TTC549 (cell line): ENCODE measurements around the gene OR6S1.
"Not testable (repeated sequence)": the region's sequence is repeated elsewhere in the genome, so short reads cannot be mapped to it uniquely, and the experiment has no call there.

ENCODE experiments used
- FAIRE-seq: peaks from 2 replicates; lab custom pipeline; 2012; peaks lifted over from hg19 to GRCh38; lab: Jason Lieb, UNC

The OR6S1 gene

DNA sequence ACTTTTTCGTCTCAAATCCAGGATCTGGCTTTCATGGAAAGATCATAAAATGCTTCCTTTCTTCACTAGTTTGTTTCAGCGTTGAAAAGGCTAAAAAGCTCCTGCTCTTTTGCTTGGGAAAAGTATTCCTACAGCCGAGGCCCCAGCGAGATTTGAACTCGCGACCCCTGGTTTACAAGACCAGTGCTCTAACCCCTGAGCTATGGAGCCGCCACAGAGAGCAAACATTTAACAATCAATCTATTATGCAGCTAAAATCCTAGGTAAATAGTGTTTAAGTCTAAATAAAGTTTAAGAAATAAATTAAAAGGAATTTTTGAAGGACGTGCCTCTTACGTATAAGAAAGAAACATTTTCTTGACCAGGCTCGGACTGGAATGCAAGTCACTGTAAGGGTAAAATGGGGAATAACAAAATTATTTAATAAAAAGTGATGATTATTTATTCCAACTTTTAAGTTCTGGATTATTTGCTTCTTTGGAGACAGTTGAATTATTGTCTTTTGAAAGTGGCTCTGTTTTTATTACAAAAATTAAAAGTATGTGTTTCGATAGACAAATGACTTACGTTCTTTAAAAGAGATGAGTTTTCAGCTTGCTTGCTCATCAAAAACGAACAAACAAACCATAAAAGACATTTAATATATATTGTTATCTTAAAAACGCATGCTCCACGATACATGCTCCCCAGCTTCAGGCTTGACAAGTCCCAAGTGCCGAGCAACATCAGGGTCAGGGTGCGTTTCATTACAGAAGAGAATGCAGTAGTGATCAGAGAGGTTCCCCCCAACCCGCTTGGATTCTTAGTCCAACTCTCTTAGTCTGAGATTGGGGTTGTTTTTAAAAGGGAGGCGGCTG is 10.2 kb downstream of the OR6S1 start:
- FAIRE-seq: peak; percentile 76

DNA sequence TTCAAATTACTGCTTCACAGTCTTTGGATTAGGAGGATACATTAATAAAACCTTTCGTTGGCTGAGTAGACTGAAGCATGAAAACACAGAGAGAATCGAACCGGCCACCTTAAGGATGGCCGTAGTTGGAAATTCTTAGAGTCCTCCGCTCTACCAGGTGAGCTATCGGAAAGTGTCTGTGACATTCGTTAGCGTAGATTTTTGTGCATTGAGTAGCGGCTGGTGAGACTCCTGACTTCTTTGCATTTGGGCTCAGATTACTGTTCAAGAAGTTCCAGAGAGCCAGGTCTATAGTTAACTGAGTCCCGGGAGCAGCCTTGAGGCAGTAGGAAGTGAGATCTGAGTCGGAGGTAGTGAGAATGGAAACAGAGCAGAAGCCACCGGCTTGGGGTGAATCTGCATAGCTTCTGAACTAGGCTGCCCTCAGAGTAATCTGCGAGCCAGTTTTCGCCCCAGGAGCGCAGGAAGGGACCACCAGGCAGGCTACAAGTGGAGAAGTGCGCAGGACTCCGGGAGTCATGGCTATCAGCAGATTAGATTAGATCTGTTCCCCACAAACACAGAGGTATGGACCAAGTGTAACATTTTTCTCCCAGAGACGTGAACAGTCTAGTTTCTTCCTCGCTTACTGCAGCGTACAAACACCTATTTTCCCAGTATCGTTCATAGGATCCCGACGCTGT is 11.0 kb downstream of the OR6S1 start:
- FAIRE-seq: no peak

DNA sequence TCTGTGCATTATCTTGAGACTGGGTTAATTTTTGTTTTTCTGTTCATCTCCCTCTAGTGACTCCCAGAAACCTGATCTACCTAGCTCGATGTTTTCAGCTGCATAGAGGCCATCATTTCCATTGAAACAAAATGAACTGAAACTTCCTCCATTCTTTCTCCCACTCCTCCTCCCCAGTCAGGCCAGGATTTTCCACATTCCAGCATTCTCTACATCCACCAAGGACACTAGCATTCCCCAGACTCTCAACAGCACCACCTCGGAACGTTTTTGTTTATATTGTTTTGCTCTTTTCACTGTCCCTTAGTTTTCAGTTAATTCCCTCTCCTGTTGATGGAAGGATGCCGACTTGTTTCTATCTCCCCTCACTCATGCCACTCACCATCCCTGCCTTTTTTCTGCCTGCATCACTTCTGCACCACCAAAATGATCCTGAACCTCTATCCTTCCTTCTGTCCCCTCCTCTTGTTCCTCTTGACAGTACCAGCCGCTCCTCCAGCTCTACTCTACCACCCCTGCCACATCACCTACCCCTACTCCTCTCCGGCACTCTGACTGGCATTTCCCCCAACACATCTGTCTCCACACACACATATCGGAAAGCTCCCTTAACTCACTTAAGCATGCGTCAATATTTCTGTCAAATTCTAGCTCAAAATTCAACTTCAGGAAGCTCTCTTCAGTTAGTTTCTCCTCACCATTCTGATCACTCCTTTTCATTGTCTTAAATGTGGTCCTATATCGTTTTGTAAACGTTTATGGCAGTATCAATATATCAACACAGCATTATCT is 13.2 kb downstream of the OR6S1 start:
- FAIRE-seq: no peak

- no peak for FAIRE-seq
These were observed 14.0 kb downstream of the OR6S1 start for GRCh38 chr14:20627346-20628027.

GRCh38 chr14:20626274-20626673 is 15.2 kb downstream of the OR6S1 start:
- FAIRE-seq: no peak

- FAIRE-seq: no peak
These were observed 16.9 kb downstream of the OR6S1 start for GRCh38 chr14:20624495-20625070.

GRCh38 chr14:20623798-20624197 is 17.7 kb downstream of the OR6S1 start:
- no peak for FAIRE-seq

GRCh38 chr14:20622816-20623291 is 18.6 kb downstream of the OR6S1 start:
- FAIRE-seq: no peak

GRCh38 chr14:20620798-20621478 is 20.6 kb downstream of the OR6S1 start:
- FAIRE-seq: no peak

GRCh38 chr14:20619688-20620087 is 21.8 kb downstream of the OR6S1 start:
- FAIRE-seq: not testable (repeated sequence)

- FAIRE-seq: no peak
These were observed 23.2 kb downstream of the OR6S1 start for GRCh38 chr14:20618271-20618749.

- FAIRE-seq: no peak
These were observed 24.1 kb downstream of the OR6S1 start for GRCh38 chr14:20617138-20618003.

GRCh38 chr14:20615996-20616395 is 25.5 kb downstream of the OR6S1 start:
- FAIRE-seq: no peak

GRCh38 chr14:20614038-20614840 is 27.3 kb downstream of the OR6S1 start:
- FAIRE-seq: no peak

DNA sequence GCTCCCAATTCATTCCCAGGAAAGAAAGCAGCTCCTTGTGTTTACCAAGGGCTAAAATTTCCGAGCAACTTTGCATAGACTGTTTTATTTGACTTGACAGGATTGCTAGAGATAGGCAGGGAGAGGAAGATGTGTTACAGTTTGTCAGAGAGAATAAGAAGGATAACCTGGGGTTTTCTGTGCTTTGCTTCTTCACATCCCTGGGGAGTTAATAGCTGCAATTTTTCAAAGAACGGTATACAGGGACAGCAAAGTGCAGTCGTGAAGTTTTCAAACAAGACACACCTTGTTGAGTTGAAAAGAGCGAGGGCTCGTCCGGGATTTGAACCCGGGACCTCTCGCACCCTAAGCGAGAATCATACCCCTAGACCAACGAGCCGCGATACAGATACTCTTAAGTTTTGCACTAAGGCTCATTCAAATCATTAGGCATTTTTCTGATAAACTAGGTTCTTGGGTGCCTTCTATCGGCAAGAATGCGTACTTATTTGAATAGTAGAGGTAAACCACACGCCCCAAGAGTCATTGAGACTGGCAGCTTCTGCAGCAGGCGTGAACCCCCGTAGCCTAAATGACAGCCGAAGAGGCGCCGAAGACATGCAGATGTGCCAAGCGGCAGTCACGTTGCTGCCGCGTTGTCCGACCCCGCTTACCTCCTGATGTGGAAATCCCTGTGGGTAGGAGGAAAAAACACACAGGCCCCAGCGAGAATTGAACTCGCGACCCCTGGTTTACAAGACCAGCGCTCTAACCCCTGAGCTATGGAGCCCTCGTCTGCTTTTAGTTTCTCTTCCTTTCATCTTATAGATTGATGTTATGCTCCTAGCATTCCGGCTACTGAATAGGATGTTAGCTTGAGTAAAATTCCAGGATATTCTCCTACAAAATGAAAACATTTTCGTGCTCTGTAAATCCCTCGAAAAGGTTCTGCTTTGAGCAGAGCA is 28.1 kb downstream of the OR6S1 start:
- FAIRE-seq: peak; percentile 92

- FAIRE-seq: no peak
These were observed 29.1 kb downstream of the OR6S1 start for GRCh38 chr14:20612403-20612802.

DNA sequence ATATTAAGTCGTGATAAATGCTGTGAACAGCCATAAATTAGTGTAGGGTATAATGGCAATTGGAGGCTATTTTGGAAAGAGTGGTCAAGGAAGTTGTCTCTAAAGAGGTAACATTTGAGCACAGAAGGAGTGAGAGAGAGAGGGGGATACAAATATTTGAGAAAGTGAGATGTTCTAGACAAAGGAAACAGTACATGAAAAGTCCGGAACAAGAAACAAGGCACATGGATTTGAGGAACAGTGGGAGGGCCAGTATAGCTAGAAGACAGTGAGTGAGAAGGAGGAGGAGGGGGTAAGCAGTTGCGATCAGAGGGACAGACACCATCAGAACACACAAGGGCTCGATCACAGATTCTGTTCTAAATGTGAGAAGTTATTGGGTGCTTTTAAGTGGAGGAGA is 30.2 kb downstream of the OR6S1 start:
- FAIRE-seq: no peak
